HG03039 (cell line): ENCODE results near the gene SNRPD3.
"Not testable (repeated sequence)": the region's sequence is repeated elsewhere in the genome, so short reads cannot be mapped to it uniquely, and the experiment has no call there.

Experiments used
- ATAC-seq: cut with Tn5 transposase; IDR thresholded peaks from one replicate; pipeline ENCODE4 v1.9.1; 2021; ENCODE audit warnings: mild to moderate bottlenecking, moderate library complexity; ENCODE audit not compliant: unreplicated experiment

Gene SNRPD3

GRCh38 chr22:24530968-24531367, 24.8 kb upstream of the SNRPD3 start:
- ATAC-seq = not testable (repeated sequence)

GRCh38 chr22:24532075-24532474, 23.7 kb upstream of the SNRPD3 start:
- ATAC-seq = no peak

GRCh38 chr22:24535348-24535747, 20.5 kb upstream of the SNRPD3 start:
- no peak for ATAC-seq

GRCh38 chr22:24536089-24536488, 19.7 kb upstream of the SNRPD3 start:
- ATAC-seq = no peak

- no peak for ATAC-seq
Measured at GRCh38 chr22:24540470-24540869, 15.3 kb upstream of the SNRPD3 start.

- no peak for ATAC-seq
Measured at GRCh38 chr22:24541681-24542515, 13.9 kb upstream of the SNRPD3 start.

GRCh38 chr22:24542641-24543040, 13.2 kb upstream of the SNRPD3 start:
- no peak for ATAC-seq

- no peak for ATAC-seq
Measured at GRCh38 chr22:24543185-24543601, 12.6 kb upstream of the SNRPD3 start.

- ATAC-seq = no peak
Measured at GRCh38 chr22:24543679-24544243, 12.0 kb upstream of the SNRPD3 start.

- no peak for ATAC-seq
Measured at GRCh38 chr22:24548812-24549211, 7.0 kb upstream of the SNRPD3 start.

GRCh38 chr22:24550028-24550901, 5.5 kb upstream of the SNRPD3 start:
- no peak for ATAC-seq

- no peak for ATAC-seq
Measured at GRCh38 chr22:24550902-24551435, 4.8 kb upstream of the SNRPD3 start.

GRCh38 chr22:24552503-24553286, 3.1 kb upstream of the SNRPD3 start:
- not testable (repeated sequence) for ATAC-seq

- no peak for ATAC-seq
Measured at GRCh38 chr22:24553597-24554312, 2.0 kb upstream of the SNRPD3 start.

- no peak for ATAC-seq
Measured at GRCh38 chr22:24554313-24555164, 1.3 kb upstream of the SNRPD3 start, which contains the start of gene GUCD1. TSS of gene GUCD1 (minus strand) at chr22:24555138. CDS start at chr22:24554991, 147 bp downstream.

GRCh38 chr22:24559471-24559870, 3.7 kb downstream of the SNRPD3 start:
- ATAC-seq = no peak

- ATAC-seq = no peak
Measured at GRCh38 chr22:24563246-24563645, 7.4 kb downstream of the SNRPD3 start.

GRCh38 chr22:24564376-24565058, 8.7 kb downstream of the SNRPD3 start:
- ATAC-seq = no peak
